ENCODE results near the gene SNX15. TPM values are rescaled to one million over a fixed set of nuclear protein-coding genes. Genes with fewer than 3 reads are reported as not detected.
"Not testable (repeated sequence)": the region's sequence is repeated elsewhere in the genome, so short reads cannot be mapped to it uniquely, and the experiment has no call there.

SNX15 gene
- total and polyA plus RNA-seq, 3 donors from 2014 or later: 15.6 to 22.5 (median 17.0) TPM

GRCh38 chr11:64998141-64998540 is 29.1 kb upstream of the SNX15 start:
- H3K36me3 ChIP-seq (ENCODE audit: low read depth, missing control alignments): no peaks in the 10 kb centered on the region
- H3K9me3 ChIP-seq: no peaks in the 10 kb centered on the region
- 90 to 92% methylated on average over 1 of the region's 1 CpG for WGBS, 2 donors
- H3K27ac ChIP-seq: no peak overlapping the region
- no peaks in the 10 kb centered on the region for H3K27me3 ChIP-seq
- no peak for TF ChIP-seq POLR2A (IDR thresholded peaks at IDR 0.05)
- no peaks in the 10 kb centered on the region for H3K4me1 ChIP-seq
- DNase-seq: no peak
- no peak overlapping the region for H3K4me3 ChIP-seq
- intact Hi-C loops (cut with DNase I; ENCODE audit: low total_unique reads): no loop called here

- Histone ChIP-seq H3K4me1 (no peaks in the 10 kb centered on the region), H3K4me3 (no peak overlapping the region), H3K36me3 (ENCODE audit: low read depth, missing control alignments) (no peaks in the 10 kb centered on the region), H3K27ac (no peak overlapping the region), H3K27me3 (no peaks in the 10 kb centered on the region), H3K9me3 (no peaks in the 10 kb centered on the region)
- WGBS, 2 donors: 80% methylated on average over 9 of the region's 9 CpGs
- TF ChIP-seq CTCF (IDR thresholded peaks at IDR 0.05) (no peak), POLR2A (IDR thresholded peaks at IDR 0.05) (no peak)
- no peak for DNase-seq
- intact Hi-C loops (cut with DNase I; ENCODE audit: low total_unique reads): no loop called here
Observed at GRCh38 chr11:64998690-64999431, 28.4 kb upstream of the SNX15 start.

- intact Hi-C loops (cut with DNase I; ENCODE audit: low total_unique reads): no loop called here
- Histone ChIP-seq H3K4me1 (no peaks in the 10 kb centered on the region), H3K4me3 (no peak overlapping the region), H3K36me3 (ENCODE audit: low read depth, missing control alignments) (no peaks in the 10 kb centered on the region), H3K27ac (no peak overlapping the region), H3K27me3 (no peaks in the 10 kb centered on the region), H3K9me3 (no peaks in the 10 kb centered on the region)
- WGBS, 2 donors: 78 to 92% methylated on average over 1 of the region's 1 CpG
- no peak for DNase-seq
- no peak for TF ChIP-seq CTCF (IDR thresholded peaks at IDR 0.05)
- TF ChIP-seq POLR2A (IDR thresholded peaks at IDR 0.05): no peak
Observed at GRCh38 chr11:64999478-64999877, 27.8 kb upstream of the SNX15 start.

GRCh38 chr11:65002706-65003105 is 24.5 kb upstream of the SNX15 start:
- intact Hi-C loops (cut with DNase I; ENCODE audit: low total_unique reads): no loop called here
- no peak for DNase-seq
- whole genome bisulfite sequencing, 2 donors: 72 to 73% methylated on average over 5 of the region's 5 CpGs
- no peaks in the 10 kb centered on the region for H3K36me3 ChIP-seq (ENCODE audit: low read depth, missing control alignments)
- H3K4me1 ChIP-seq: no peaks in the 10 kb centered on the region
- H3K27ac ChIP-seq: no peak overlapping the region
- no peaks in the 10 kb centered on the region for H3K9me3 ChIP-seq
- TF ChIP-seq CTCF (IDR thresholded peaks at IDR 0.05) (no peak), POLR2A (IDR thresholded peaks at IDR 0.05) (no peak)
- no peaks in the 10 kb centered on the region for H3K27me3 ChIP-seq
- H3K4me3 ChIP-seq: no peak overlapping the region

- WGBS, 2 donors: 66 to 77% methylated on average over 4 to 7 of the region's 7 CpGs
- no peaks in the 10 kb centered on the region for H3K27me3 ChIP-seq
- no peaks in the 10 kb centered on the region for H3K4me1 ChIP-seq
- no peak for TF ChIP-seq CTCF (IDR thresholded peaks at IDR 0.05)
- TF ChIP-seq POLR2A (IDR thresholded peaks at IDR 0.05): no peak
- intact Hi-C loops (cut with DNase I; ENCODE audit: low total_unique reads): no loop called here
- H3K9me3 ChIP-seq: no peaks in the 10 kb centered on the region
- H3K27ac ChIP-seq: no peak overlapping the region
- no peaks in the 10 kb centered on the region for H3K36me3 ChIP-seq (ENCODE audit: low read depth, missing control alignments)
- no peak overlapping the region for H3K4me3 ChIP-seq
- no peak for DNase-seq
Observed at GRCh38 chr11:65003282-65003681, 24.0 kb upstream of the SNX15 start.

- DNase-seq; H3K27me3 ChIP-seq; H3K4me3 ChIP-seq; H3K9me3 ChIP-seq; H3K36me3 ChIP-seq (ENCODE audit: low read depth, missing control alignments); intact Hi-C loops (cut with DNase I; ENCODE audit: low total_unique reads); H3K27ac ChIP-seq; H3K4me1 ChIP-seq: not testable (repeated sequence)
- 72 to 74% methylated on average over 3 of the region's 3 CpGs for WGBS, 2 donors
Observed at GRCh38 chr11:65003968-65004367, 23.3 kb upstream of the SNX15 start.

Data from testis (tissue), 3 donors.